GM12878 (cell line): ENCODE results near the gene TRIM8. TPM values are rescaled to one million over a fixed set of nuclear protein-coding genes. Genes with fewer than 3 reads are reported as not detected.

Source experiments
- ATF2 ChIP-seq: IDR thresholded peaks from 2 replicates; pipeline ENCODE4 v1.6.1; 2012; ENCODE audit warnings: low read length, inconsistent platforms
- CBFB ChIP-seq: IDR thresholded peaks from 2 replicates; pipeline ENCODE4 v1.6.1; 2016; ENCODE audit warnings: antibody characterized with exemption, low read depth
- CEBPB ChIP-seq, 2 experiments: fragments of 150-350 bp in 1 of 2; IDR thresholded peaks; 2 replicates each; pipeline ENCODE4 v1.6.1; 2012 to 2014; ENCODE audit warnings: low read depth in 2 of 2, low read length in 2 of 2, borderline replicate concordance in 1 of 2, inconsistent platforms in 1 of 2
- CREM ChIP-seq: IDR thresholded peaks from 2 replicates; pipeline ENCODE4 v1.6.1; 2014; ENCODE audit warnings: antibody characterized with exemption, low read depth
- E2F4 ChIP-seq: IDR thresholded peaks from 2 replicates; pipeline ENCODE4 v1.6.1; 2012; ENCODE audit warnings: low read depth, low read length, improper control_type of control experiment
- FOS ChIP-seq: IDR thresholded peaks from 3 replicates; pipeline ENCODE4 v1.6.1; 2011; ENCODE audit warnings: borderline replicate concordance; ENCODE audit not compliant: insufficient read length; ENCODE audit errors: extremely low read depth
- KAT2A ChIP-seq: conservative IDR thresholded peaks from 2 replicates; pipeline ENCODE4 v1.6.1; 2011; ENCODE audit warnings: low read depth, low read length; ENCODE audit not compliant: control insufficient read depth
- NR2C2 ChIP-seq: IDR thresholded peaks from 2 replicates; pipeline ENCODE4 v1.6.1; 2011; ENCODE audit warnings: borderline replicate concordance, low read depth; ENCODE audit not compliant: control insufficient read depth, insufficient read length
- NR2F1 ChIP-seq: fragments of 450-650 bp; conservative IDR thresholded peaks from 2 replicates; pipeline ENCODE4 v1.6.1; 2017; ENCODE audit warnings: mild to moderate bottlenecking
- REST ChIP-seq: IDR thresholded peaks from 2 replicates; pipeline ENCODE4 v1.6.1; 2012; ENCODE audit warnings: mild to moderate bottlenecking, low read depth, low read length
- SMARCA5 ChIP-seq: fragments of 450-650 bp; IDR thresholded peaks from 2 replicates; pipeline ENCODE4 v1.6.1; 2017; ENCODE audit warnings: mild to moderate bottlenecking
- SUPT20H ChIP-seq: IDR thresholded peaks from 2 replicates; pipeline ENCODE4 v1.6.1; 2011; ENCODE audit warnings: low read depth, mild to moderate bottlenecking, low read length, moderate library complexity, borderline replicate concordance; ENCODE audit not compliant: control insufficient read depth
- TAF1 ChIP-seq: IDR thresholded peaks from 2 replicates; pipeline ENCODE4 v1.6.1; 2011; ENCODE audit warnings: mild to moderate bottlenecking, low read depth, low read length, borderline replicate concordance
- TARDBP ChIP-seq: IDR thresholded peaks from 2 replicates; pipeline ENCODE4 v1.6.1; 2016; ENCODE audit warnings: borderline replicate concordance
- TCF7 ChIP-seq: IDR thresholded peaks from 2 replicates; pipeline ENCODE4 v1.6.1; 2014; ENCODE audit warnings: antibody characterized with exemption, borderline replicate concordance
- YY1 ChIP-seq: IDR thresholded peaks from 2 replicates; pipeline ENCODE4 v1.6.1; 2011; ENCODE audit warnings: low read depth, mild to moderate bottlenecking, low read length
- ZNF622 ChIP-seq: fragments of 450-650 bp; IDR thresholded peaks from 2 replicates; pipeline ENCODE4 v1.6.1; 2017; ENCODE audit warnings: mild to moderate bottlenecking, inconsistent platforms
- polyA plus RNA-seq, 11 experiments: library from polyadenylated mRNA; depleted of rRNA in 4 of 11; unstranded in 6 of 11; stranded (reverse) in 5 of 11; fragments of >200 nt; fragmentation: Nextera tagmentation in 4 of 11; fragmentation: Illumina TruSeq in 1 of 11; extraction: Ambion mirVana in 4 of 11; extraction: Trizol in 1 of 11; gene quantifications; 1 replicate in 1 of 11; 2 replicates in 10 of 11; pipeline versions ENCODE4 v1.2.1 to v1.2.3, GENCODE V29; 2011 to 2016; ENCODE audit warnings: inconsistent platforms in 2 of 11, missing spikeins in 2 of 11, low read depth in 1 of 11
- total RNA-seq, 4 experiments: library from RNA; depleted of rRNA in 3 of 4; stranded (reverse); fragments of >200 nt in 3 of 4; fragmentation: Illumina TruSeq in 1 of 4; extraction: Trizol in 1 of 4; gene quantifications; 2 replicates each; pipeline versions ENCODE4 v1.2.1 to v1.2.3, GENCODE V29; 2013 to 2021
- TF ChIP-seq, protein P1 (sequence below): fragments of 150-350 bp; IDR thresholded peaks from 2 replicates; pipeline ENCODE4 v1.6.1; 2016; ENCODE audit warnings: low read depth, low read length

The TRIM8 gene
- total and polyA plus RNA-seq, 10 of the 15 experiments (the other 5 are each of a cell fraction or from before 2014, with no cell fraction given) = 7.9 to 53.2 (median 24.6) TPM

GRCh38 chr10:102641880-102642735, 2.2 kb upstream of the TRIM8 start (continued):
- TF ChIP-seq SUPT20H (no peak), SMARCA5 (peak; percentile 79), YY1 (no peak), ATF2 (no peak), TARDBP (no peak), TCF7 (no peak), CEBPB (IDR thresholded peaks at IDR 0.05; ENCODE audit: borderline replicate concordance in 1 of 2, low read depth in 2 of 2, low read length in 2 of 2) (no peak), KAT2A (no peak), REST (no peak), CREM (no peak), FOS (no peak), E2F4 (no peak), NR2C2 (no peak), CBFB (0 out of 2 replicates have a peak, but pooled peaks have one; percentile 21), TAF1 (peak; percentile 32; the same call in 1 of the 2 replicates), ZNF622 (no peak), NR2F1 (peak; percentile 49; the same call in 1 of the 2 replicates)
- TF ChIP-seq, protein P1, sequence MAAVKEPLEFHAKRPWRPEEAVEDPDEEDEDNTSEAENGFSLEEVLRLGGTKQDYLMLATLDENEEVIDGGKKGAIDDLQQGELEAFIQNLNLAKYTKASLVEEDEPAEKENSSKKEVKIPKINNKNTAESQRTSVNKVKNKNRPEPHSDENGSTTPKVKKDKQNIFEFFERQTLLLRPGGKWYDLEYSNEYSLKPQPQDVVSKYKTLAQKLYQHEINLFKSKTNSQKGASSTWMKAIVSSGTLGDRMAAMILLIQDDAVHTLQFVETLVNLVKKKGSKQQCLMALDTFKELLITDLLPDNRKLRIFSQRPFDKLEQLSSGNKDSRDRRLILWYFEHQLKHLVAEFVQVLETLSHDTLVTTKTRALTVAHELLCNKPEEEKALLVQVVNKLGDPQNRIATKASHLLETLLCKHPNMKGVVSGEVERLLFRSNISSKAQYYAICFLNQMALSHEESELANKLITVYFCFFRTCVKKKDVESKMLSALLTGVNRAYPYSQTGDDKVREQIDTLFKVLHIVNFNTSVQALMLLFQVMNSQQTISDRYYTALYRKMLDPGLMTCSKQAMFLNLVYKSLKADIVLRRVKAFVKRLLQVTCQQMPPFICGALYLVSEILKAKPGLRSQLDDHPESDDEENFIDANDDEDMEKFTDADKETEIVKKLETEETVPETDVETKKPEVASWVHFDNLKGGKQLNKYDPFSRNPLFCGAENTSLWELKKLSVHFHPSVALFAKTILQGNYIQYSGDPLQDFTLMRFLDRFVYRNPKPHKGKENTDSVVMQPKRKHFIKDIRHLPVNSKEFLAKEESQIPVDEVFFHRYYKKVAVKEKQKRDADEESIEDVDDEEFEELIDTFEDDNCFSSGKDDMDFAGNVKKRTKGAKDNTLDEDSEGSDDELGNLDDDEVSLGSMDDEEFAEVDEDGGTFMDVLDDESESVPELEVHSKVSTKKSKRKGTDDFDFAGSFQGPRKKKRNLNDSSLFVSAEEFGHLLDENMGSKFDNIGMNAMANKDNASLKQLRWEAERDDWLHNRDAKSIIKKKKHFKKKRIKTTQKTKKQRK = no peak
